Measurements from ENCODE around the gene ACVR1. TPM values are rescaled to one million over a fixed set of nuclear protein-coding genes. Genes with fewer than 3 reads are reported as not detected.

ACVR1 gene
- total RNA-seq, 3 donors from 2014 or later: 14.7 to 38.4 (median 15.8) TPM

GRCh38 chr2:157838442-157839161 lies 37.5 kb downstream of the ACVR1 start:
- no peak overlapping the region for H3K4me3 ChIP-seq
- intact Hi-C loops (cut with DNase I, micrococcal nuclease): no loop called here
- no peak for TF ChIP-seq CTCF (IDR thresholded peaks at IDR 0.05)
- ATAC-seq (peak; percentile 83), DNase-seq (peak in 1 of 3 donors; percentile 38)
- H3K36me3 ChIP-seq (ENCODE audit: low read depth): no peaks in the 10 kb centered on the region
- peaks cover 11% of the 10 kb centered on the region for H3K4me1 ChIP-seq (ENCODE audit: low read depth)
- no peaks in the 10 kb centered on the region for H3K9me3 ChIP-seq

- intact Hi-C loops (cut with DNase I, micrococcal nuclease): no loop called here
- Histone ChIP-seq H3K36me3 (ENCODE audit: low read depth) (no peaks in the 10 kb centered on the region), H3K4me3 (no peak overlapping the region), H3K9me3 (no peaks in the 10 kb centered on the region), H3K4me1 (ENCODE audit: low read depth) (peaks cover 11% of the 10 kb centered on the region)
- TF ChIP-seq CTCF (IDR thresholded peaks at IDR 0.05): no peak
- peak in 1 of 3 donors; percentile 5 for DNase-seq
- peak; percentile 53 for ATAC-seq
These were observed 38.2 kb downstream of the ACVR1 start for GRCh38 chr2:157837851-157838441.

GRCh38 chr2:157836531-157836930 lies 39.6 kb downstream of the ACVR1 start:
- DNase-seq: no peak
- intact Hi-C loops (cut with DNase I, micrococcal nuclease): no loop called here
- Histone ChIP-seq H3K9me3 (no peaks in the 10 kb centered on the region), H3K36me3 (ENCODE audit: low read depth) (no peaks in the 10 kb centered on the region), H3K4me3 (no peak overlapping the region), H3K4me1 (ENCODE audit: low read depth) (peaks cover 11% of the 10 kb centered on the region)
- no peak for TF ChIP-seq CTCF (IDR thresholded peaks at IDR 0.05)
- peak; percentile 54 for ATAC-seq

- Histone ChIP-seq H3K4me3 (no peak overlapping the region), H3K9me3 (no peaks in the 10 kb centered on the region), H3K36me3 (ENCODE audit: low read depth) (no peaks in the 10 kb centered on the region), H3K4me1 (ENCODE audit: low read depth) (peaks cover 11% of the 10 kb centered on the region)
- no peak for DNase-seq
- ATAC-seq: no peak
- no peak for TF ChIP-seq CTCF (IDR thresholded peaks at IDR 0.05)
- intact Hi-C loops (cut with DNase I, micrococcal nuclease): no loop called here
These were observed 40.7 kb downstream of the ACVR1 start for GRCh38 chr2:157835425-157835824.

GRCh38 chr2:157835006-157835405 lies 41.1 kb downstream of the ACVR1 start:
- intact Hi-C loops (cut with DNase I, micrococcal nuclease): no loop called here
- Histone ChIP-seq H3K9me3 (no peaks in the 10 kb centered on the region), H3K4me3 (no peak overlapping the region), H3K36me3 (ENCODE audit: low read depth) (no peaks in the 10 kb centered on the region), H3K4me1 (ENCODE audit: low read depth) (peaks cover 11% of the 10 kb centered on the region)
- DNase-seq: no peak
- ATAC-seq: no peak
- TF ChIP-seq CTCF (IDR thresholded peaks at IDR 0.05): no peak

Measured in mucosa of descending colon (tissue), 3 donors.